Measurements from ENCODE around the gene STYXL2.

The STYXL2 gene

DNA sequence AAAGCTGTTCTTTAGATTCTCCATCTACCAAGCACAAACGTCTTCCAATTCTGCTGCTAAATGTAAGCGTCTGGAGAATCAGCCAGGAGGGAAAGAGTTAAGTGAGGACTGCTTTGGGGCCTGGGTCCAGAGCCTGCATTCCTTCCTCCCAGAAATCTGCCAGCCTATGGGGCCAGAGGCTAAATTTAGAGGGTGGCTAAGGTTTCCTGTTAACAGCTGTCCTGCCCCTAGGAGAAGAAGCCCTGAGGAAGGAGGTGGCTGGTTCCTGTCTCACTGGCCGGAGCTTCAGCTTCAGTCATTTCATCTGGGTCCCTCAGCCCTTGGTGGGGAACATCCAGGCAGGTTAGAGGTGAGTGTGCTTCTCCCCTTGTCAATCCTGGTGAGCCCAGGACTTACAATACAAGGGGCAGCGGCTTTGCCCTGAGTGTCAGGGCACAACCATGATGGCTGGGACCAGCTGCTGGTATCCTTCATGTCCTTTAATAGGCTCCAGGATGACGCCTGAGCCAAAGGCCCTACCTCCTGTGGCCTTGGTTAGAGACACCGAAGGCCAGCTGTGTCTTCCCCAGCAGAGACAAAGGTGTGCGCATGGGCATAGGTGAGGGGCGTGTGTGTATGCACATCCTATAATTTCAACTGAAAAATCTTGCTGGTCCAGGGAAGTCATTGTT, at the start of gene STYXL2:
STYXL2 (plus strand) TSS at position 230 of the 671 bp plus-strand sequence. CDS start 775 bp downstream, outside the sequence.
- no peak for DNase-seq

DNA sequence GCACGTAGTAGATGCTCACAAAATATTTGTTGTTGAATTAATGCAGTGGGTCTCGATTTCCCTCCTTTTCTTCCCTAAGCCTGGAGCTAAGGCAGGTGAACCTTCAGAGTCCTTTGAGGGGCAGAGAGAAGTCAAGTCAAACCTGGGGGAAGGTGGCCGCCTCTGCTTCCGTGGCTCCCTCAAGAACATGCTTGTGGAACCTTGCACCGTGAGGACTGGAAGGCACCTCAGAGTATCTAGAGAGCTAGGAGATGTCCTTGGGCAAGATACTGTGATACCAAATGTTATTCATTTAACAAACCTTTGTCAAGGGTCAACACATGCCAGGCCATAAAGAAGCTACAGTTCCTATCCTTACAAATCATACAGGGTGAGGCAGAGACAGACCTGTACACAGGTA, 42.0 kb upstream of the STYXL2 start:
- DNase-seq = no peak

DNA sequence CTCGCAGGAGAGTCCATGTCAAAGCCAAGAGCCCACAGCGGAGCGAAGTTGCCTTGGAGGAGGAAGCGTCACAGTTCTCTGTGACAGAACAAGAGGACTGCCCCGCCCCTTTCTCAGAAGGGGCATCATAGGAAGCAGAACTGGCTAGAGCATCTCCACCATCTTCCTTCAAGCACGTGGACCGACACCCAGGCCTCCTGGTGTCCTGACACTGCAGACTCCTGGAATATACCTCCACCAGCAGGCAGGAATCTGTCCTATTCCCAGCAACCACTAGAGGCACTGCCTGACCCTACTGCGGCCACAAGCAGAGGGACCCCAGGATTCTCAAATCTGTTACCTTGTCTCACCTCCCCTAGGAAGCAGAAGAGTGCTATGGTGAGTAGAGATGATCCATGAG, 41.5 kb upstream of the STYXL2 start:
- no peak for DNase-seq

DNA sequence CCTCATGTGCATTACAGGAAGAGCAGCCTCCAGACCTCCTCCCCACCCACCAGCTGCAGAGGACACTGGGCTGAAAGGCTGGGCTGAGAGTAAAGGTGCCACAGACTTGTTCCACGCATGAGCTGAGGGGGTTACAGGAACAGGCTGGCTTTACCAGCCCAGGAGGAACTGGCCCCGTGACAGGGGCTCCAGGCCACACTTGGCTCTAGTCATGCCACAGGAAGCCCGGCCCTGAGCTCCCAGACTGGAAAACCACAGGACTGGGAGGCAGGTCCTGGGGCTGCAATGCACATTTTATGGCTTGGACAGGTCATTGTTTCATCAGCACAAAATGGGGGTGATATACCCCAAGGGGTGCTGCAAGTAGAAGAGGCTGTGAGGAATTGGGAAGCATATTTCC, 39.3 kb upstream of the STYXL2 start:
- no peak for DNase-seq

DNA sequence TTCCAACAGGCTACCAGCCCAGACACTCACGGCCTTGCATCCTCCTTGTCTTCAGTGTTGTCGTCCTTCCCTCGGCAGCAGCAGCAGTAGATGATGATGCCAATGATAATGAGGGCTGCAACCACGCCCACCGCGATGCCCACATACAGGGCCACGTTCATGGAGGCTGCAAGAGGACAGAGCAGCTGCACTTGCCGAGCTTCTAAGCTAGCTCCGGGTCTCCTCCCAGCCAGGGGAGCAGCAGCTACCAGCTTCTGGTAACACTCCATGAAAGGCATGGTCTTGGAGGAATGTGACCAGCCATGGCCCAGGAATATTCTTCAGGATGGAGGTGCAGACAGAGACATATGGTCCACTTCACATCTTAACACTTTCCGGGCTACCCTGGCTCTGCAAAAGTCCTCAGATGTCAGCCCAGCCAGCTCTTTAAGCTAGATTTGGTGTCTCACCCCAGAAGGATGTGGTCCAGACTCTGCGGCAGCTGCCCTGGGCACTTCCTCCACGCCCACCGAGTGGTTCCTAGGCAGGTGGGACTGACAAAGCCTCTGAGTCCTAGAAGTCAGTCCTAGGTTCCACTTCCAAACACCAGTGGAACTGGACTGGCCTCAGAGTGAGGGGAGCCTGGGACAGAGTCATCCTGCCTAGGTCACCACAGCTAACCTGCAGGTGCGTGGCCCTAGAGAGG, 38.8 kb upstream of the STYXL2 start:
- no peak for DNase-seq

DNA sequence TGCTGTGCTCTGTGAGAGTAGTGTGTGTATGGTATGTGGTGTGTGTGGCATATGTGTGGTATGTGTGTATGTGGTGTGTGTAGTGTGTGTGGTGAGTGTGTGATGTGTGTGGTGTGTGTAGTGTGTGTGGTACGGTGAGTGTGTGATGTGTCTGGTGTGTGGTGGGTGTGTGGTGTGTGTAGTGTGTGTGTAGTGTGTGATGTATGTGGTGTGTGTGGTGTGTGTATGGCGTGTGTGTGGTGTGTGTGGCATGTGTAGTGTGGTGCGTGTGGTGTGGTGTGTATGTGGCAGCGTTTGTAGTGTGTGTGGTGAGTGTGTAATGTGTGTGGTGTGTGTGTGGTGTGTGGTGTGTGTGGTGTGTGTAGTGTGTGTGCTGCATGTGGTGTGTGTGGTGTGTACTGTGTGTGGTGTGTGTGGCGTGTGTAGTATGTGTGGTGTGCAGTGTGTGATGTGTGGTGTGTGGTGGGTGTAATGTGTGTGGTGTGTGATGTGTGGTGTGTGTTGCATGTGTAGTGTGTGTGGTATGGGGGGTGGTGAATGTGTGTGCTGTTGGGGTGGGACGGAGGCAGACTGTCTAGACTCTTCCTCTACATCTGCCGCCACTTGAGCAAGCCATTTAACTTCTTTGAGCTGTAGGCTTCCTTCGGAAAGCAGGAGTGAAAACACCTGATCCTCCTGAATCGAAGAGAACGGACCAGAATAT, 37.2 kb upstream of the STYXL2 start:
- DNase-seq = no peak

DNA sequence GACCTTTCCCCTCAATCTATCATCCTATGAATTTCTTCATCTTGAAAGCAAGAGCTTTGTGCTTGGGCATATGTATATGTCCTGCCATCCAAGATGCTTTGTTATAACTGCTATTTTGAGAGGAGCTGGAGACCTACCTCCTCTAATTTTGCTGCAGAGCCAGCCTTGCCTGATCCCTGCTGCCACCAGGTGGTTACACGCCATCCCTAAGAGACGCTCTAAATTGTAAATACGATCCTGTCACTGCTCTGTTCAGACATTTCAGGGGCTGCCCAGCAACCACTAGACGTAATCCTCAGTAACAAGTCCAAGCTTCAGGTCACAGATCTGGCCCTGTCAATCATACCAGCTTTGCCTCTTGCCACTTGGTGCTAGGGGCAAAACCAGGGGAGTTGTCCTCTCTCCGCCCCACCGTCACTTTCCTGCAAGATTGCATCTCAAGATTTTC, 36.6 kb upstream of the STYXL2 start:
- no peak for DNase-seq

DNA sequence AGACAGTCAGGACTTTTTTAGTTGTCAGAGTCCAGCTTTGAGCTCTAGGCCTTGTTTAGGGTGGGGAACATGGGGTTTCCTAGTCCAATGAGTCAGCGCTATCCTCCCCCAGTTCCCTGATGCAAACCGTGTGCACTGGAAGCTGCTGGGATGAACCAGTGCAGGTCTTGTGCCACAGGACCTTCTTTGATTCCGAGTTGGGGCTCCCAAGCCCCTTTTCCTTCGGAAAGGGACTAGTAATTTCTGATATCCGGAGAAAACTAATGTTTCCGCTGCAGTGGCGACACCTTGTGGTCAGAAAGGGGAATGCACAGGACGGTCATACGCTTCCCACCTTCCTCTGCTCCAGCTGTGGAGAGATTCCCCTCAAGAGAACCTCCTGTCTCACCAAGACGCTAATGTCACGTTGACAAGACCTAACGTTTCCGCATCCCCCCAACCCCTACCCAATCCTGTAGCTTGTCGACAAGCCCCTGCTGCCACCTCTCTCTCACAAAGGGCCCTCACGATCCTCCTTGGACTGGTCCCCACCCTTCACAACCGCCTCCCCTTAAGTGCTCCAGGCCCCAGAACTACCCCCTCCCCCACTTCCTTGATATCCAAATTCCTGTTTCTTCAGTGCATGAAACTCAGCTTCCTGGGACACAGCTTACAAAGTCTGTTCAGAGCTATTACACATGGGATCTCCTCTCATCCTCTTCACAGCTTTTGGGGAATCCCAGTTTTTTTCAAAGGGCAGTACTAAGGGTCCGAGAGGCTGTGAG, 34.6 kb upstream of the STYXL2 start:
- DNase-seq = peak; percentile 75

DNA sequence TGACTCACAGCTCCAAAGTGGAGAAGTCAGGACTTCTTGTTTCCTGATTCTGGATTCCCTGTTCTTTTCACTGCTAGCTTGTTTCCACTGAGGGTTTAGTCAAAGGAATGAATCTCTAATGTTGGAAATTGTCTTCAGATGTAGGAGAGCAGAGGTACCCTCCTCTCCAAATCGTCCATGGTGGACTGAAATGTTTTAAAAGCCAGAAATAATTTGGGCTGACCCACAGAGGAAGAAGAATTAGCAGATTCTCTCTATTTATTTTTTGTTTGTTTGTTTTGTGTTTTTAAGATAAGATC, 34.1 kb upstream of the STYXL2 start:
- no peak for DNase-seq

DNA sequence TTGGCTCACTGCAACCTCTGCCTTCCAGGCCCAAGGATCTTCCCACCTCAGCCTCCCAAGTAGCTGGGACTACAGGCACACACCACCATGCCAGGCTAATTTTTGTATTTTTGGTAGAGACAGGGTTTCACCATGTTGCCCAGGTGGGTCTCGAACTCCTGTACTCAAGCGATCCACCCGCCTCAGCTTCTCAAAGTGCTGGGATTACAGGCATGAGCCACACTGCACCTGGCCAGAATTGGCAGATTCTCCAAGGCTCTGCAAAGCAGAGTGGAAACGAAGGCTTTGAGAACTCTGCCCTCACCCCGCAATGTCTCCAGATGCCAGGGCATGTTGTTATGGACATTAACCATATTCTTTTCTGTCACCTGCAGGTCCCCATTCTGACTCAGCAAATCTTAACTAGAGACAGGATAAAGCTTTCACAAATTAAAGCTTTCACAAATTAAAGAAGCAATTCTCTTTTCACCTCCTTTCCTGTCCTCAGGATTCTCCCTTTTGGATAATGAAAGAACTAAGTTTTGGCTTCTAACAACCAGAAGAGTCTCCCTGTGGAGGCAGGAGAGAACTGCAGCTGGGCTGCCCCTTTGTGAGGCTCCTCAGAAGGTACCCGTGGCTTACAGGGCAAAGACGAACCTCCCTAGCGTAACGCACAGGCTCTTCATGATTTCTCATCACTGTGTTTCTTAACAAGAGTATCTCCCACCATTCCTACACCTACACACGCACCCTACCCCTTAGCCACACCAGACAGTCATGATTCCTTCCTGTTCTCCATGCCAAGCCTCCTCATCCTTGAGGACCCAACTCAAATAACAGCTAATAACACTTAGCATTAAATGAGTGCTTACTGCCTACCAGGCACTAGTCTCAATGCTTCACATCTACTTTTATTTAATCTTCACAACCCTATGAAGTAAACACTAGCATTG, 33.5 kb upstream of the STYXL2 start:
- no peak for DNase-seq

DNA sequence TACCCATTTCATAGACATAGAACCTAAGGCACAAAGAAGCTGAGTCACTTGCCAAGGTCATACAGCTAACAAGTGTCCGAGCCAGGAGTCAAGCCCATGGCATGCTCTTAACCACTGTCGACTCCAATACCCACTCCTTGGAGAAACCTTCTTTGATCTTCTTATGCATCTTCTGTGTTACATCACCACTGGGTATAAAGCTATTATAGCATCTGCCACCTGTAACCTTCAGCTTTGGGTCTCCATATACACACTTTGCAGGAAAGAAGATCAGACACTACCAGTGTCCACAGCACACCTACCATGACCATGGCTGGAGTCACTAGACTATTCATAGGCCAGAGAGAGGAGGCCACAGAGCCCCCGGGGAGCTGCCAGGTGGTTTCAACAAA, 32.8 kb upstream of the STYXL2 start:
- DNase-seq = no peak

DNA sequence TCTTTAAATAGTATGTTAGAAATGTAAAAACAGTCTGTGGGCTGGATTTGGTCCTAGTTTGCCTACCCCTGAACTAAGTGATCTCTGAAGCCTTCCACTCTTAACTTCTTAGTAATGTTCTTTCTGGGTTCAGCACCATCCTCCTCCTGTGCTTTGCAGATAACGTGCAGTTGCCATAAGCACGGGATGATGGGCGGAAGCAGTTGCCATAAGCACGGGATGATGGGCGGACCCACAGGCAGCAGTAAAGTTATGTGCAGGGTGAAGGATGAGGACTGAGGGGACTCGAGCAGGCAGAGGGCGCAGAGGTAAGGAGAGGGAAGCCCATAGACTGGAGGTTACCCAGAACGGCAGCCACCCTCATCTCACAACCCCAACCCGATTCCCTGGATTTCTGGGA, 29.3 kb upstream of the STYXL2 start:
- DNase-seq = no peak

DNA sequence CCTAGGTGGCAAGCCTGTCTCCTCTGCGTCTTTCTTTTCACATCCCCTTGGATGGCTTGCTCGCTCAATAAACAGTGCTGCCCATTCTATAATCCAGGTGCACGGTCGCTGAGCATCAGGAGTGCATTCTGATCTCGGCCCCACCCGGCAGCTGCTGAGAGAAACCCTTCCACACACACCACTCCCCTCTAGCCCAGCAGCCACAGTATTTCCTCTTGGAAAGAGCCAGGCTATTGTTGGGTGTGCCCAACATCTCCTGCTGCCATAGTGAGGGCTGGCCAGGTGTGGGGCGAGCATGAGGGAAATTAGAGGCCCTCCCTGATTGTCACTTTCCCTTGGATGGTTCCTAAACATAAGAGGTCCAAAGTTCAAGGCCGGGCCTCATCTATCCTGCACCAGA, 28.4 kb upstream of the STYXL2 start:
- no peak for DNase-seq

DNA sequence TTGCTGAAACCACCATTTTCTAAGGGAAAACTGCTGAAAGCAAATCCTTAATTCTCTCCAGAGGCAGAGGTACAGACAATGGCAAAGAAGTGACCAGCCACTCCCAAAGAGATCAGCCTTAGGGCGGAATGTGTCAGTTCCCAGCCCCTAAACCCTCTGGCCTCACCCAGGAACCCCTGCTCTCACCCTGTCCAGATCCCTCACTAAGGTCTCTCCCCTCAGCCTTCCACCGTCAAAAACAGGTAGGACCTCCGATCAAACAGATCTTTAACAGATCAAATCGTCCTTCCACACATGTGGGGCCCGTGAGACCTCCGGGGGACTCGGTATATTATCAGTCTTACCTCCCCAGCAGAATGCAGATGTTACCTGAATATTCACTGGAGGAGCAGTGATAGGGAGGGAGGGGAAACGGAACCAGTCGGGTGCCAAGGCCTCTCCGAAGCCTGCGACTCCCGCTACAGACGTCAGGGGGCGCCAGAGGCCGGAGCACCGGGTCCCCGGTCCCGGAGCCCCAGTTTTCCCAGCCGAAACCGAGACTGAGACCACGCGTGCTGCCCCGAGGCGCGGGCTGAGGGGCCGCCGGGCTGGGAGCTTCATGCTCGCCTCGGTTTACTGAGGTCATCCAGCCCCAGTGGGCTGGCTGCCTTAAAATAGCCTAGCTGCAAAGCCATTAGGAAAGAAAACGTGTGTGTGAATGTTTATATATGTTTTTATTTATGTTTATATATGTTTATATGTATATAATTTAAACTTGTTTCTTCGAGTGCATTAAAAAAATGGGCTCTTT, 27.3 kb upstream of the STYXL2 start:
- DNase-seq = peak; percentile 79

DNA sequence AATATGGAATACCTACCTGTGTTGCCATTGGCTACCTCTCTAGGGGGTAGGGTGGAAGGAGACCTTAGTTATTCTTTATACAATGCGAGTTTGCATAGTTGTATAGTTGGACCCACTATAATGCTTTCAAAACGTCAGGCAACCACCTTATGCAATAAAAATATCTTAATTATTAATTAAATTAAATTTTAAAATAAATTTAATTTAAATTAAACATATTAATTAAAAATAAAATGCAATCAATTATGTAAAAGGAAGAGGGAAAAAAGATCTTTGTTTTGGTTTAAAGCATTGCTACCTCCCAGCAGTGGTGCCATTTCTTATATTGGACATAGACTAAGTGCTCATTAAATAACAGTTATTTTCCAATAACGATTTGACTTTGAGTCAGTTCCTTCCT, 26.0 kb upstream of the STYXL2 start:
- DNase-seq = no peak

DNA sequence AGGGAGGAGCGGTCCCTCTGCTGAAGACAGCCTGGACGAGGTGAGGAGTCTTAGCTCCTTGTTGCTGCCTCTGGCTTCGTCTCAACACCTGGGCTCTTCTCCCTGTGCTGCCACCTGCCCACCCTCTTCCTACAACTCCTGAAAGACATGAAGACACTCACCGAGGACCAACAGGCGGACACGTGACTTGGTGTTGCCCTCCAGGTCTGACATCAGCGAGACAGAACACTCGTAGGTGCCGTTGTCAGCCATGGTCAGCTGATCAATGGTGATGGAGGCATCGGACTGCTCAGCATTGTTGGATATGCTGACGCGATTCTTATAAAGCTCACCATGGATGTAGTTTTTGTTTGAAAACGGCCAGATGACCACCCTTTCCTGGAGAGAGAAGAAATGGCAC, 25.1 kb upstream of the STYXL2 start:
- DNase-seq = no peak

DNA sequence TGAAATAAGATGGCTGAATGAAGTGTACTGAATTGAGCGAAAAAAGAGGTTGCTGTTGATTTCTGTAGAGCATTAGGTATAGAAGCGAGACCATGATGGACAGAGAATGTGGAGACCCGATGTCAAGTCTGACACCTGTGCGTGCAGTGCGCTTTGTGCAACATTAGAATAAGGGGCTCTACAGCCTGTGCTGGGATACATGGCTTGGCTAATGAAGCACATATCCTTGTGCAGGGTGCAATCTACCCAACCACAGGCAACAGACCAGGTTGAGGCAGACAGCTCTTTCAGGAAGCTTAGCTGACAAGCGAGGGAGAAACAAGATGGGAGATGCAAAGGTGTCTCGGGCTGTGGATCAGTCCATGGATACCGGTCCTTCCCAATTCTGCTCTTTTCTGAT, 22.6 kb upstream of the STYXL2 start:
- no peak for DNase-seq

DNA sequence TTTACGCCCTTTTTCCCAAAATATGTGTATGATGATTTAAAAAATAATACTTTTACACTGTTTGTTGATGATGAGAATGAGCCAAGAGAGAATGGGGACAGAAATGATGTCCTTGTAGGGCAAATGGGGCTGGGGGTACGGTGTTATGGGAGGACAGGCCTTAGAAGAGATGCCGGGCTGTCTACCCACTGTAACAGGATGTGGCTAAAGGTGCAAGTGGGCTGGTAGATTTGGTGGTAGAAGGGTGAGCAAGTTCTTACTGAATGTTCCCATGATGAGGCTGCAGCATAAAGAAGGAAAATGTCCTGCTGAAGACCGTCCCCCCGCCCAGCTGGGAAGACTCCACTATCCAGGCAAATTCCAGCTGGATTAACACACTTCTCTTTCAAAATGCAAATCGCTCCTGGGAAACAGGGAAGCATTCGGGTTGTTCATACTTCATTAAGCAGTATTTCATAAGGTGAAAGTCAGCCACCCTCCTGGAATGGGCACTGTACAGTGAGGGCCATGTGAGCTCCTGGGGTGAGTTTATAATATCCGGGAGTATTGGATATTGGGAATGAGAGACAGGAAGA, 17.7 kb upstream of the STYXL2 start:
- no peak for DNase-seq

DNA sequence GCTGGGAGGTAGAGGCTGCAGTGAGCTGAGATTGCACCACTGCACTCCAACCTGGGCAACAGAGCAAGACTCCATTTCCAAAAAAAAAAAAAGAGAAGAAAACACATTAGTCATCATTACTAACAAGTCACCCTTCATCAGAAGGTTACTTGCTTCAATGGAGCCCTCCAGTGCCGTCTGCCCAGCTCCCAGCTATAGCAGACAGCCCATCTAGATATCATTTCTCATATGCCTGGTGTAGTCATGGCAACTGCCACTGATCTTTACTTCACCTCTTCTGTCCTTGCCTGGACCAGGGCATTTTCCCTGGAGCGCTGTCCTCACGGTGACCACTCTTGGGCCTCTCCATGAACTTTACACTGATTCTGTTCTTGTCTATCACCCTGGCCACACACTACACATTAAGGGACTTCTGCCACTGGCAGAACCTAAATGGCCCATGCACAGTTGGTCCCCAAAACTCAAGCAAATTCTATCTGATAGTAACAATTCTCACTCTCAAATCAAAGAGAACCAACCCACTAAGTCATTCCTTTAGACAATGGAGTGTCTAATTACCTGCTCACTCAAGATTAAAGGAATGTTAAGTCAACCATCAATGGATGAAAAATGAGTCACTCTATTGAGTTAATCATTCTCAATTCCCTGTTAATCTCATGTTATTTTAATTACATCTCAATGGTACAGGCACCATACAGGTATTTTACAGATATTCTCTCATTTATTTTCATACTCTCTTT, 16.6 kb upstream of the STYXL2 start:
- no peak for DNase-seq

DNA sequence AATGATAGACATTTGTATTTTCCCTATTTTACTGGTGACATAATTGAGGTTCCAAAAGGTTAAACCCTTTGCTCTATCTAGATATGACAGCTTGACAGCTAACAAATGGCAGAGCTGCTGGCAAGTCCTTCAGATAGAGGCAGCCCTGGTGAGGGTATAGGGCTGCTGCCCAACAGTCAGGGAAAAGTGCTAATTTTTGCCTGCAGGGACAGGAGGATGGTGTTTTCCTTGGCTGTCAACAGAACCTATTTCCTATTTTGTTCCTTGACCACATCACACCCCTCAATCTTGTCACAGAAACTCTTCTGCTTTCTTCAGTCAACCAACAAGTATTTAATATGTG, 16.0 kb upstream of the STYXL2 start:
- DNase-seq = no peak

Data from activated naive CD4-positive, alpha-beta T cell treated with Interleukin-2 at 50 U/mL for 16 hours (primary cell).